ENCODE measurements around the gene XPO6. TPM values are rescaled to one million over a fixed set of nuclear protein-coding genes. Genes with fewer than 3 reads are reported as not detected.

XPO6 gene
- total RNA-seq, 4 donors from 2014 or later: 105 to 166 (median 141) TPM

DNA sequence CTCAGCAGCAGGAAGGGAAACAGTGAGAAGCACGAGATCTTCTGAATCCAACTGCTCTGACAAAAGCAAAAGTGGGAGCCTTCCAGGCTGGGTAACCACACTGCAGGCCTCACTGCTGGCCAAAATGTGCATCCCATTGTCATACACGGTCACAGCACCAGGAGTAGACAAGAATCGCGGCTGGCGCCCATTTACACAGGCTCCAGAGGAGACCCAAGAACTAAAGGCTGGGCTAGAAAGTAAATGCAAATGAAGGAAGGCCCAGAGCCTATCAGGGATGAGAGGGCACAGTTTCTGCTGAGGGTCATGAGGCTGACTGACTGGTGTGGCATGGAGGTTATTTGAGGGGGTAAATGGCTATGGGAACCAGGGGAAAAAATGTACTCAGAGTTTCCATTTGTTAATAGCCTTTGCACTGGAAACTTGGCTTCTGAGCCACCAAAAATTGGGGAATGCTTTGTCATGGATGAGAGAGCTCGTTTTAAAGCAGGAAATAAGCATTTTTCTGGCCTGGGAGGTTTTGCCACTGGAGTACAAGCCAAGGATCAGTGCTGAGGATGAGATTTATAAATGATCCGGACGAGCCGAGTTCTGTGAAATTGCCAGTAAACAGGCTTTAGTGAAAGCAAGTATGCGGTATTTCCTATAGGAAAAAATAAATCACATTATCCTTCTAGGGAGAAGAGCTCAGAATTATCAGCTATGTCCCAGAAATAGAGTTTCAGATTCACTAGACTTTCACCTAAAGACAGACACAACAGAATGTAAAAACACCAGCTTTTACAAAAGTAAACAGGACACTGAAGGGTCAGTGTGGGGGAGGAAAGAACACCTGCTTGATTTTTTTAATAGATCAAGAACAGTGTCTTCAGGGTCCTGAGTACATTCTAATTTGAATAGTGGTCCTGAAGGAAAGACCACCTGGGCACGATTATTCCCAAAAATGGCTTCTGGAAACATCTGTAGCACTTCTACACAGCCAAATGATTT is 81.4 kb downstream of the XPO6 start:
- H3K36me3 ChIP-seq: peaks cover 0 to 98% (median 18%) of the 10 kb centered on the region in 3 donors
- H3K4me3 ChIP-seq: no peak overlapping the region
- H3K9me3 ChIP-seq: no peaks in the 10 kb centered on the region
- DNase-seq (ENCODE audit: low spot score in 2 of 2): no peak
- WGBS, 2 donors: 66 to 76% methylated on average over 11 of the region's 11 CpGs
- peaks cover 0 to 19% (median 0%) of the 10 kb centered on the region in 4 donors for H3K4me1 ChIP-seq
- TF ChIP-seq, protein P1, sequence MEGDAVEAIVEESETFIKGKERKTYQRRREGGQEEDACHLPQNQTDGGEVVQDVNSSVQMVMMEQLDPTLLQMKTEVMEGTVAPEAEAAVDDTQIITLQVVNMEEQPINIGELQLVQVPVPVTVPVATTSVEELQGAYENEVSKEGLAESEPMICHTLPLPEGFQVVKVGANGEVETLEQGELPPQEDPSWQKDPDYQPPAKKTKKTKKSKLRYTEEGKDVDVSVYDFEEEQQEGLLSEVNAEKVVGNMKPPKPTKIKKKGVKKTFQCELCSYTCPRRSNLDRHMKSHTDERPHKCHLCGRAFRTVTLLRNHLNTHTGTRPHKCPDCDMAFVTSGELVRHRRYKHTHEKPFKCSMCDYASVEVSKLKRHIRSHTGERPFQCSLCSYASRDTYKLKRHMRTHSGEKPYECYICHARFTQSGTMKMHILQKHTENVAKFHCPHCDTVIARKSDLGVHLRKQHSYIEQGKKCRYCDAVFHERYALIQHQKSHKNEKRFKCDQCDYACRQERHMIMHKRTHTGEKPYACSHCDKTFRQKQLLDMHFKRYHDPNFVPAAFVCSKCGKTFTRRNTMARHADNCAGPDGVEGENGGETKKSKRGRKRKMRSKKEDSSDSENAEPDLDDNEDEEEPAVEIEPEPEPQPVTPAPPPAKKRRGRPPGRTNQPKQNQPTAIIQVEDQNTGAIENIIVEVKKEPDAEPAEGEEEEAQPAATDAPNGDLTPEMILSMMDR (IDR thresholded peaks at IDR 0.05): no peak
- no peak for TF ChIP-seq EP300 (IDR thresholded peaks at IDR 0.05)
- TF ChIP-seq POLR2A (IDR thresholded peaks at IDR 0.05): no peak
- peak overlapping the region in 3 of 4 donors; percentile 18 to 34 (median 32) for H3K27ac ChIP-seq
- no peaks in the 10 kb centered on the region for H3K27me3 ChIP-seq

DNA sequence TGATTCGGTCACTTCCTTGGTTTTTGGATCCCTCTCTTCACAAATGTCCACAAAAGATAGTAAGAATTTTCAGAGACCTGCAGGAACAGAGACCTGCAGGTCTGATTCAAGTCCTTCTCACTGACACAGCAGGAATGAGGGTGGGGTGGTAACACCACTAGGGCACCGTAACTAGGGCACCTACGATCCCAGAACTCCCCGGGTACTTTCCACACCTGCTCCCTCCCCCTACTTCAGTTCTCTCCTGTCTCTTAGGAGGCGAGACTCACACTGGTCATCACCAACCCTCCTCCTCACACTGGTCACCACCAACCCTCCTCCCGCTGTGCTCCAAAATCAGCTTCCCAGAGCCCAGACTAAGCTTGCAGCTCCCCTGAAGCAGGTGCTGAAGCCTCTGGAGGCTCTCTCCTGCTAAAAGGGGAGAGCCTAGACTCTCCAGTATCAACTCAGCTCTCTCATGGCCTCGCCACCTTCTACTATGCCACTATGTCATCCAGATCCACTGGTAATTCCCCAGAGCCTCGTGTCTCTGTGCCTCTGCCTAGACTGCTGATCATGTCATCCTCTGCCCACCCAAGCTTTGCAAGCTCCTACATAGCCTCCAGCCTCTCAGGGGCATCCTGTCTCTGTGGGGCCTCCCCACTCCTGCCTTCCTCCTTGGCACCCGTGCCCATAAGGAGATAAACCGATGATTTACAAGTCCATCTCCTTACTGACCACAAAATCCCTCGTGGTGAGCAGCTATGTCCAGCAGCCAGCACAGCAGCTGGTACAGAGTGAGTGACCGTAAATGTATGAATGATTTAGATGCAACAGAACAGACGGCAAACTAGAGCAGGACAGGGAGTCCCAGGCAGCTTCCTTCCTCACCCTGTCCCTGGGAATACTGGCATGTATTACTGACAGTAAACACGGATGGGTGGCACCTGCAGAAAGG is 84.8 kb downstream of the XPO6 start:
- Histone ChIP-seq H3K27ac (no peak overlapping the region), H3K9me3 (no peaks in the 10 kb centered on the region), H3K27me3 (no peaks in the 10 kb centered on the region), H3K4me1 (peaks cover 0 to 19% (median 0%) of the 10 kb centered on the region in 4 donors), H3K4me3 (no peak overlapping the region), H3K36me3 (peaks cover 0 to 97% (median 16%) of the 10 kb centered on the region in 3 donors)
- no peak for DNase-seq (ENCODE audit: low spot score in 2 of 2)
- 89 to 94% methylated on average over 14 of the region's 14 CpGs for WGBS, 2 donors
- no peak for TF ChIP-seq EP300 (IDR thresholded peaks at IDR 0.05)
- TF ChIP-seq, protein P1 (IDR thresholded peaks at IDR 0.05): no peak
- TF ChIP-seq POLR2A (IDR thresholded peaks at IDR 0.05): no peak

DNA sequence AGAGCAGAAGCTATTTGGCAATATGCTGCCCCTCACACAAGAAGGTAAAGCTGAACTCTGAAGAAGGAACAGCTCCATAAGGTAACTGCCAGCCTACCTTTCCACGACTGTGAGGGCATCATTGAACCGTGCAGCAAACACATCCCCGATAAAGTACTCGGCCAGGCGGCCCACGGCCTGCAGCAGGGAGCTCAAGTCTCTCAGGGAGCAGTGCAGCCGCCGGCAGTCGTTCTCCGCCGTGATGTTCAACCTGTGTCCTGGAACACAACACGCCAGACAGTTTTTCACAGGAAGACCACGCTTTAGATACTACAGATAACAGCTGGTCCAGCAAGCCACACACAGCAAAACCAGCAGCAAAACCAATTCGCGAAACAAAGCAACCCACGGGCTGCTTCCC is 86.2 kb downstream of the XPO6 start:
- H3K9me3 ChIP-seq: no peaks in the 10 kb centered on the region
- H3K36me3 ChIP-seq: peaks cover 0 to 98% (median 7%) of the 10 kb centered on the region in 3 donors
- peaks cover 0 to 9% (median 0%) of the 10 kb centered on the region in 4 donors for H3K4me1 ChIP-seq
- WGBS, 2 donors: 92 to 95% methylated on average over 16 of the region's 16 CpGs
- no peak overlapping the region for H3K27ac ChIP-seq
- DNase-seq (ENCODE audit: low spot score in 2 of 2): no peak
- TF ChIP-seq EP300 (IDR thresholded peaks at IDR 0.05) (no peak), POLR2A (IDR thresholded peaks at IDR 0.05) (no peak)
- TF ChIP-seq, protein P1 (IDR thresholded peaks at IDR 0.05): no peak
- H3K27me3 ChIP-seq: no peaks in the 10 kb centered on the region
- no peak overlapping the region for H3K4me3 ChIP-seq

DNA sequence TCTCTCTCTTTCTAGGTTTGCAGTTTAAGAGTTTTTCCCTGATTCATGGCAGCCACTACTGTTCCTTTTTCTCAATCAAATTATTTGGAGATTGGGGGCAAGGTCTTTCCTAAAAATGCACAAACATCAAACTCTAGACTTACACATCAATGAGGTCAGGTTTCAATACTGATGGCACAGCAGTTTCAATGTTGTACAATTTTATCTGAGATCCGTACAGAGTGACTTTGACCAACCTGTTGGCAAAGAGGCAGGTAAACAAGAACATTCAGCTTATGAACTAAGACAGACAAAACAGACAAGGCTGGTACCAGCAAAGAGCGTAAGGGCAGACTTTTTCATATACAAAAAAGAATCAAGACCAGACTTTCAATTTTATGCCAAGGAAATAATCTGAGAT is 90.2 kb downstream of the XPO6 start:
- H3K36me3 ChIP-seq: peaks cover 0 to 97% (median 7%) of the 10 kb centered on the region in 3 donors
- 89 to 91% methylated on average over 2 of the region's 2 CpGs for WGBS, 2 donors
- TF ChIP-seq POLR2A (IDR thresholded peaks at IDR 0.05): no peak
- DNase-seq (ENCODE audit: low spot score in 2 of 2): no peak
- no peaks in the 10 kb centered on the region for H3K9me3 ChIP-seq
- no peaks in the 10 kb centered on the region for H3K4me1 ChIP-seq
- H3K4me3 ChIP-seq: no peak overlapping the region
- H3K27me3 ChIP-seq: no peaks in the 10 kb centered on the region
- H3K27ac ChIP-seq: no peak overlapping the region

DNA sequence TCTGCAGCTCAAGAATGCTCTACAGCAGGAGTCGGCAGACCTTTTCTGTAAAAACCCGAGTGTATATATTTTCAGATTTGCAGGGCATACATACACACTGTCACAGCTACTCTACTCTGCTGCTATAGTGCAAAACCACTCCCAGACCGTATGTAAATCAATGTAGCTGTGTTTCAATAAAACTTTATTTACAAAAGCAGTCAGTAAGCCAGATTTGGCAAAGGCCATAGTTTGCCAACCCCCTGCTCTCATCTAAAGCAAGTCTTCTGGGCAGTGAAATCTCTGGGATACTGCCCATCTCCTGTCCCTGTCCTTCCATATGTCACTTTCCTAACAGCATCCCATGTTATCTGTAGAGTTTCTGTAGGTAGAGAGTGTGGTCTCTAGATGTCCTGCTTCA is 91.0 kb downstream of the XPO6 start:
- peaks cover 0 to 97% (median 7%) of the 10 kb centered on the region in 3 donors for H3K36me3 ChIP-seq
- TF ChIP-seq, protein P1 (IDR thresholded peaks at IDR 0.05): no peak
- TF ChIP-seq EP300 (IDR thresholded peaks at IDR 0.05) (no peak), POLR2A (IDR thresholded peaks at IDR 0.05) (no peak)
- DNase-seq (ENCODE audit: low spot score in 2 of 2): no peak

More for the DNA sequence above, 91.0 kb downstream of the XPO6 start:
- H3K4me3 ChIP-seq: no peak overlapping the region
- H3K27ac ChIP-seq: no peak overlapping the region
- H3K9me3 ChIP-seq: no peaks in the 10 kb centered on the region
- 86 to 93% methylated on average over 3 of the region's 3 CpGs for WGBS, 2 donors
- no peaks in the 10 kb centered on the region for H3K27me3 ChIP-seq
- H3K4me1 ChIP-seq: no peaks in the 10 kb centered on the region

Data from tibial nerve (tissue), 4 donors.